ENCODE measurements around the gene KDM5A.
"Not testable (repeated sequence)": the region's sequence is repeated elsewhere in the genome, so short reads cannot be mapped to it uniquely, and the experiment has no call there.

Gene KDM5A

GRCh38 chr12:304805-305204, 84.3 kb downstream of the KDM5A start:
- H3K27me3 ChIP-seq = no peaks in the 10 kb centered on the region
- H3K4me3 ChIP-seq = no peak overlapping the region
- no peak overlapping the region for H3K4me2 ChIP-seq
- no peak for TF ChIP-seq Cebpa-rat (IDR thresholded peaks at IDR 0.05)
- H3K9ac ChIP-seq = no peak overlapping the region
- no peaks in the 10 kb centered on the region for H3K4me1 ChIP-seq
- peaks cover 46% of the 10 kb centered on the region for H3K9me3 ChIP-seq
- peaks cover 100% of the 10 kb centered on the region for H3K36me3 ChIP-seq
- no peak overlapping the region for H3K27ac ChIP-seq
- peaks cover 54% of the 10 kb centered on the region for H4K20me1 ChIP-seq

GRCh38 chr12:302766-303165, 86.4 kb downstream of the KDM5A start:
- H3K9ac ChIP-seq, H3K4me3 ChIP-seq, H3K27me3 ChIP-seq, H3K4me1 ChIP-seq, H3K4me2 ChIP-seq, H3K27ac ChIP-seq: not testable (repeated sequence)
- Histone ChIP-seq H3K36me3 (peaks cover 100% of the 10 kb centered on the region), H4K20me1 (peaks cover 65% of the 10 kb centered on the region), H3K9me3 (peaks cover 54% of the 10 kb centered on the region)

- not testable (repeated sequence) for H3K27me3 ChIP-seq, H3K4me3 ChIP-seq, H3K4me1 ChIP-seq, H3K27ac ChIP-seq, H3K9ac ChIP-seq, H3K4me2 ChIP-seq
- peaks cover 54% of the 10 kb centered on the region for H3K9me3 ChIP-seq
- H3K36me3 ChIP-seq = peaks cover 100% of the 10 kb centered on the region
- H4K20me1 ChIP-seq = peaks cover 62% of the 10 kb centered on the region; the same call in 1 of the 2 replicates
Measured at GRCh38 chr12:300166-300565, 89.0 kb downstream of the KDM5A start.

- peaks cover 62% of the 10 kb centered on the region; the same call in 1 of the 2 replicates for H4K20me1 ChIP-seq
- peaks cover 53% of the 10 kb centered on the region for H3K9me3 ChIP-seq
- H3K4me2 ChIP-seq, H3K4me1 ChIP-seq, H3K9ac ChIP-seq, H3K27ac ChIP-seq, H3K4me3 ChIP-seq, H3K27me3 ChIP-seq: not testable (repeated sequence)
- H3K36me3 ChIP-seq = peaks cover 100% of the 10 kb centered on the region
Measured at GRCh38 chr12:299511-299910, 89.6 kb downstream of the KDM5A start.

- peaks cover 99% of the 10 kb centered on the region for H3K36me3 ChIP-seq
Measured at GRCh38 chr12:298059-298458, 91.1 kb downstream of the KDM5A start.

GRCh38 chr12:295132-295531, 94.0 kb downstream of the KDM5A start:
- peaks cover 64% of the 10 kb centered on the region for H4K20me1 ChIP-seq
- H3K9ac ChIP-seq = no peak overlapping the region
- no peak overlapping the region for H3K4me3 ChIP-seq
- H3K27me3 ChIP-seq = no peaks in the 10 kb centered on the region
- no peak overlapping the region for H3K4me2 ChIP-seq
- no peaks in the 10 kb centered on the region for H3K4me1 ChIP-seq
- H3K27ac ChIP-seq = no peak overlapping the region
- no peak for TF ChIP-seq Cebpa-rat (IDR thresholded peaks at IDR 0.05)
- peaks cover 97% of the 10 kb centered on the region for H3K36me3 ChIP-seq
- peaks cover 11% of the 10 kb centered on the region for H3K9me3 ChIP-seq

More at GRCh38 chr12:298059-298458, 91.1 kb downstream of the KDM5A start:
- H3K9ac ChIP-seq, H3K4me3 ChIP-seq, H3K27ac ChIP-seq, H3K27me3 ChIP-seq, H3K4me1 ChIP-seq, H3K4me2 ChIP-seq: not testable (repeated sequence)
- Histone ChIP-seq H4K20me1 (peaks cover 48% of the 10 kb centered on the region; the same call in 1 of the 2 replicates), H3K9me3 (peaks cover 38% of the 10 kb centered on the region)

- H3K9me3 ChIP-seq = no peaks in the 10 kb centered on the region
- no peak overlapping the region for H3K9ac ChIP-seq
- peaks cover 64% of the 10 kb centered on the region for H4K20me1 ChIP-seq
- no peak for TF ChIP-seq Cebpa-rat (IDR thresholded peaks at IDR 0.05)
- H3K4me3 ChIP-seq = no peak overlapping the region
- no peak overlapping the region for H3K4me2 ChIP-seq
- peaks cover 91% of the 10 kb centered on the region for H3K36me3 ChIP-seq
- H3K4me1 ChIP-seq = no peaks in the 10 kb centered on the region
- no peaks in the 10 kb centered on the region for H3K27me3 ChIP-seq
- no peak overlapping the region for H3K27ac ChIP-seq
Measured at GRCh38 chr12:293199-293598, 95.9 kb downstream of the KDM5A start.

GRCh38 chr12:292186-292585, 96.9 kb downstream of the KDM5A start:
- TF ChIP-seq Cebpa-rat (IDR thresholded peaks at IDR 0.05) = no peak
- Histone ChIP-seq H3K4me3 (no peak overlapping the region), H3K4me1 (no peaks in the 10 kb centered on the region), H3K27me3 (no peaks in the 10 kb centered on the region), H3K9me3 (no peaks in the 10 kb centered on the region), H3K9ac (no peak overlapping the region), H3K36me3 (peaks cover 90% of the 10 kb centered on the region), H4K20me1 (peaks cover 64% of the 10 kb centered on the region), H3K27ac (no peak overlapping the region), H3K4me2 (no peak overlapping the region)

GRCh38 chr12:291153-291723, 97.9 kb downstream of the KDM5A start:
- TF ChIP-seq Cebpa-rat (IDR thresholded peaks at IDR 0.05) = no peak
- Histone ChIP-seq H4K20me1 (peaks cover 71% of the 10 kb centered on the region), H3K27ac (no peak overlapping the region), H3K4me1 (no peaks in the 10 kb centered on the region), H3K4me3 (no peak overlapping the region), H3K9ac (no peak overlapping the region), H3K36me3 (peaks cover 90% of the 10 kb centered on the region), H3K27me3 (no peaks in the 10 kb centered on the region), H3K4me2 (no peak overlapping the region), H3K9me3 (no peaks in the 10 kb centered on the region)

- peaks cover 82% of the 10 kb centered on the region for H4K20me1 ChIP-seq
- H3K36me3 ChIP-seq = peaks cover 90% of the 10 kb centered on the region
- no peaks in the 10 kb centered on the region for H3K4me1 ChIP-seq
- no peaks in the 10 kb centered on the region for H3K27me3 ChIP-seq
- TF ChIP-seq Cebpa-rat (IDR thresholded peaks at IDR 0.05) = no peak
- H3K27ac ChIP-seq = no peak overlapping the region
- no peak overlapping the region for H3K4me2 ChIP-seq
- H3K9me3 ChIP-seq = no peaks in the 10 kb centered on the region
- H3K9ac ChIP-seq = no peak overlapping the region
- H3K4me3 ChIP-seq = no peak overlapping the region
Measured at GRCh38 chr12:288687-289086, 100.4 kb downstream of the KDM5A start.

All from BLaER1 (cell line).